Measurements from ENCODE around the gene ZFP36L1. TPM values are rescaled to one million over a fixed set of nuclear protein-coding genes. Genes with fewer than 3 reads are reported as not detected.

ZFP36L1 gene
- total and polyA plus RNA-seq, 2 of the 13 experiments (the other 11 are each of a cell fraction or from before 2014, with no cell fraction given), result 7.4 to 10.2 TPM

DNA sequence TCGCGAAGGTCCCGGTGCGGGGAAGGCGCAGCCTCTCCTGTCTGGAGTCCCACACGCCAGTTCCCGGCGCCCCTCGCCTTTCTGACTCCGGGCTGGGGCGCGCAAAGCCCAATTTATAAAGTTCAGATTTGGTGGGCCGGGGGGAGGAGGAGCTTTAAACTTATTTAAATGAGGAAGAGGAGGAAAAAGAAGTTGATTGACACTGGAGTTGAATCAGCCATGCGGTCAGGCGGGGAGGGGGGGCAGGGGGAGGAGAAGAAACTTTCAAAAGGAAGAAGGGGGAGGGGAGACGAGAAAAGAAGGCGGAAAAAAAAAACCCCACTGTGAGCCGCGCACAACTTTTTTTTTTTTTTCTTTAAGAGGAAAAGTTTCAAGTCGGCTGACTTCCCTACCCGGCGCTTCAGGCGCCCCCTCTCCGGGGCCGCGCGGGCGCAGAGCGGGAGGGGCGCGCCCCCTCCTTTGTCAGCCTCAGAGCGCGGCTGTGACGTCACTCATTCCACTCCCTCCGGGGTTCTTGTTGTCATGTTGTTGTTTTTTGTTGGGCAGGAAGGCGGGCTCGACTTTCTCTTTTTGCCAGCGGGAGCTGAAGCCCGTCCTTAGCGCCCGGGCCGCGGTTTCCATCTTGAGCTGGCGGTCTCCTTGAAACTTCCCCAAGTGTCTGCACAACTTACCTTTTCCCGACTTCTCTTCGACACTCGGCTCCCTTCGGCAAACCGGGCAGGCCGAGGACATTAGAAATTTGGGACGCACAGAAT, at the start of gene ZFP36L1 (continued):
- TF ChIP-seq, protein P1, sequence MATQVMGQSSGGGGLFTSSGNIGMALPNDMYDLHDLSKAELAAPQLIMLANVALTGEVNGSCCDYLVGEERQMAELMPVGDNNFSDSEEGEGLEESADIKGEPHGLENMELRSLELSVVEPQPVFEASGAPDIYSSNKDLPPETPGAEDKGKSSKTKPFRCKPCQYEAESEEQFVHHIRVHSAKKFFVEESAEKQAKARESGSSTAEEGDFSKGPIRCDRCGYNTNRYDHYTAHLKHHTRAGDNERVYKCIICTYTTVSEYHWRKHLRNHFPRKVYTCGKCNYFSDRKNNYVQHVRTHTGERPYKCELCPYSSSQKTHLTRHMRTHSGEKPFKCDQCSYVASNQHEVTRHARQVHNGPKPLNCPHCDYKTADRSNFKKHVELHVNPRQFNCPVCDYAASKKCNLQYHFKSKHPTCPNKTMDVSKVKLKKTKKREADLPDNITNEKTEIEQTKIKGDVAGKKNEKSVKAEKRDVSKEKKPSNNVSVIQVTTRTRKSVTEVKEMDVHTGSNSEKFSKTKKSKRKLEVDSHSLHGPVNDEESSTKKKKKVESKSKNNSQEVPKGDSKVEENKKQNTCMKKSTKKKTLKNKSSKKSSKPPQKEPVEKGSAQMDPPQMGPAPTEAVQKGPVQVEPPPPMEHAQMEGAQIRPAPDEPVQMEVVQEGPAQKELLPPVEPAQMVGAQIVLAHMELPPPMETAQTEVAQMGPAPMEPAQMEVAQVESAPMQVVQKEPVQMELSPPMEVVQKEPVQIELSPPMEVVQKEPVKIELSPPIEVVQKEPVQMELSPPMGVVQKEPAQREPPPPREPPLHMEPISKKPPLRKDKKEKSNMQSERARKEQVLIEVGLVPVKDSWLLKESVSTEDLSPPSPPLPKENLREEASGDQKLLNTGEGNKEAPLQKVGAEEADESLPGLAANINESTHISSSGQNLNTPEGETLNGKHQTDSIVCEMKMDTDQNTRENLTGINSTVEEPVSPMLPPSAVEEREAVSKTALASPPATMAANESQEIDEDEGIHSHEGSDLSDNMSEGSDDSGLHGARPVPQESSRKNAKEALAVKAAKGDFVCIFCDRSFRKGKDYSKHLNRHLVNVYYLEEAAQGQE (IDR thresholded peaks at IDR 0.05; ENCODE audit: borderline replicate concordance in 1 of 2, low read depth in 1 of 2, low read length in 2 of 2), result peak in 1 of 2 experiments; percentile 68; a peak in 1 of 4 replicates
- TF ChIP-seq ZNF282 (IDR thresholded peaks at IDR 0.05; ENCODE audit: partially characterized antibody) (no peak), ZNF850 (CRISPR knock-in tag; conservative IDR thresholded peaks at IDR 0.05) (no peak), NCOA5 (CRISPR knock-in tag; IDR thresholded peaks at IDR 0.05) (no peak), XBP1 (CRISPR knock-in tag; IDR thresholded peaks at IDR 0.05) (no peak), MED13 (CRISPR knock-in tag; IDR thresholded peaks at IDR 0.05) (no peak), CHD4 (IDR thresholded peaks at IDR 0.05; ENCODE audit: borderline replicate concordance, low read length) (no peak), ATF1 (CRISPR knock-in tag; IDR thresholded peaks at IDR 0.05) (peak; percentile 87), ZNF674 (CRISPR knock-in tag; IDR thresholded peaks at IDR 0.05; ENCODE audit: low read depth) (no peak), SNRNP70 (IDR thresholded peaks at IDR 0.05; ENCODE audit: low read depth, low read length) (no peak)
- TF ChIP-seq, protein P2, sequence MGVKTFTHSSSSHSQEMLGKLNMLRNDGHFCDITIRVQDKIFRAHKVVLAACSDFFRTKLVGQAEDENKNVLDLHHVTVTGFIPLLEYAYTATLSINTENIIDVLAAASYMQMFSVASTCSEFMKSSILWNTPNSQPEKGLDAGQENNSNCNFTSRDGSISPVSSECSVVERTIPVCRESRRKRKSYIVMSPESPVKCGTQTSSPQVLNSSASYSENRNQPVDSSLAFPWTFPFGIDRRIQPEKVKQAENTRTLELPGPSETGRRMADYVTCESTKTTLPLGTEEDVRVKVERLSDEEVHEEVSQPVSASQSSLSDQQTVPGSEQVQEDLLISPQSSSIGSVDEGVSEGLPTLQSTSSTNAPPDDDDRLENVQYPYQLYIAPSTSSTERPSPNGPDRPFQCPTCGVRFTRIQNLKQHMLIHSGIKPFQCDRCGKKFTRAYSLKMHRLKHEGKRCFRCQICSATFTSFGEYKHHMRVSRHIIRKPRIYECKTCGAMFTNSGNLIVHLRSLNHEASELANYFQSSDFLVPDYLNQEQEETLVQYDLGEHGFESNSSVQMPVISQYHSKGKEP (CRISPR knock-in tag; IDR thresholded peaks at IDR 0.05), result no peak
- TF ChIP-seq, protein P3, sequence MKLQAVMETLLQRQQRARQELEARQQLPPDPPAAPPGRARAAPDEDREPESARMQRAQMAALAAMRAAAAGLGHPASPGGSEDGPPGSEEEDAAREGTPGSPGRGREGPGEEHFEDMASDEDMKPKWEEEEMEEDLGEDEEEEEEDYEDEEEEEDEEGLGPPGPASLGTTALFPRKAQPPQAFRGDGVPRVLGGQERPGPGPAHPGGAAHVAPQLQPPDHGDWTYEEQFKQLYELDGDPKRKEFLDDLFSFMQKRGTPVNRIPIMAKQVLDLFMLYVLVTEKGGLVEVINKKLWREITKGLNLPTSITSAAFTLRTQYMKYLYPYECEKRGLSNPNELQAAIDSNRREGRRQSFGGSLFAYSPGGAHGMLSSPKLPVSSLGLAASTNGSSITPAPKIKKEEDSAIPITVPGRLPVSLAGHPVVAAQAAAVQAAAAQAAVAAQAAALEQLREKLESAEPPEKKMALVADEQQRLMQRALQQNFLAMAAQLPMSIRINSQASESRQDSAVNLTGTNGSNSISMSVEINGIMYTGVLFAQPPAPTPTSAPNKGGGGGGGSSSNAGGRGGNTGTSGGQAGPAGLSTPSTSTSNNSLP (IDR thresholded peaks at IDR 0.05; ENCODE audit: low read depth, low read length), result no peak
- TF ChIP-seq, protein P4, sequence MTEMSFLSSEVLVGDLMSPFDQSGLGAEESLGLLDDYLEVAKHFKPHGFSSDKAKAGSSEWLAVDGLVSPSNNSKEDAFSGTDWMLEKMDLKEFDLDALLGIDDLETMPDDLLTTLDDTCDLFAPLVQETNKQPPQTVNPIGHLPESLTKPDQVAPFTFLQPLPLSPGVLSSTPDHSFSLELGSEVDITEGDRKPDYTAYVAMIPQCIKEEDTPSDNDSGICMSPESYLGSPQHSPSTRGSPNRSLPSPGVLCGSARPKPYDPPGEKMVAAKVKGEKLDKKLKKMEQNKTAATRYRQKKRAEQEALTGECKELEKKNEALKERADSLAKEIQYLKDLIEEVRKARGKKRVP (CRISPR knock-in tag; IDR thresholded peaks at IDR 0.05), result peak in 1 of 2 experiments; percentile 38; a peak in 1 of 4 replicates
- TF ChIP-seq, protein P5, sequence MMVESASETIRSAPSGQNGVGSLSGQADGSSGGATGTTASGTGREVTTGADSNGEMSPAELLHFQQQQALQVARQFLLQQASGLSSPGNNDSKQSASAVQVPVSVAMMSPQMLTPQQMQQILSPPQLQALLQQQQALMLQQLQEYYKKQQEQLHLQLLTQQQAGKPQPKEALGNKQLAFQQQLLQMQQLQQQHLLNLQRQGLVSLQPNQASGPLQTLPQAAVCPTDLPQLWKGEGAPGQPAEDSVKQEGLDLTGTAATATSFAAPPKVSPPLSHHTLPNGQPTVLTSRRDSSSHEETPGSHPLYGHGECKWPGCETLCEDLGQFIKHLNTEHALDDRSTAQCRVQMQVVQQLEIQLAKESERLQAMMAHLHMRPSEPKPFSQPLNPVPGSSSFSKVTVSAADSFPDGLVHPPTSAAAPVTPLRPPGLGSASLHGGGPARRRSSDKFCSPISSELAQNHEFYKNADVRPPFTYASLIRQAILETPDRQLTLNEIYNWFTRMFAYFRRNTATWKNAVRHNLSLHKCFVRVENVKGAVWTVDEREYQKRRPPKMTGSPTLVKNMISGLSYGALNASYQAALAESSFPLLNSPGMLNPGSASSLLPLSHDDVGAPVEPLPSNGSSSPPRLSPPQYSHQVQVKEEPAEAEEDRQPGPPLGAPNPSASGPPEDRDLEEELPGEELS (CRISPR knock-in tag; IDR thresholded peaks at IDR 0.05), result peak; percentile 94

All from HepG2 (cell line).